Smooth muscle cell (in vitro differentiated cells): Measurements from ENCODE around the gene CCDC175. TPM values are rescaled to one million over a fixed set of nuclear protein-coding genes. Genes with fewer than 3 reads are reported as not detected.

Experiments
- DNase-seq: peaks from one replicate; lab custom pipeline; 2025; ENCODE audit not compliant: unreplicated experiment; lab: John Stamatoyannopoulos, UW
- H2AFZ ChIP-seq: fragments of 200-600 bp; sonication (generic); 2 replicates; pipeline ENCODE4 v1.6.0; 2016; ENCODE audit warnings: antibody characterized with exemption, low read depth, mild to moderate bottlenecking
- H3F3A ChIP-seq: fragments of 200-600 bp; sonication (generic); 2 replicates; pipeline ENCODE4 v1.6.0; 2017; ENCODE audit warnings: antibody characterized with exemption, low read depth
- H3K27ac ChIP-seq: fragments of 200-600 bp; sonication (generic); 2 replicates; pipeline ENCODE4 v1.5.1; 2016; ENCODE audit warnings: low read depth, mild to moderate bottlenecking
- H3K27me3 ChIP-seq: fragments of 200-600 bp; sonication (generic); 2 replicates; pipeline ENCODE4 v1.6.1; 2016; ENCODE audit warnings: low read depth, mild to moderate bottlenecking
- H3K36me3 ChIP-seq: fragments of 200-600 bp; sonication (generic); 2 replicates; pipeline ENCODE4 v1.5.1; 2016; ENCODE audit warnings: low read depth
- H3K4me1 ChIP-seq: fragments of 200-600 bp; sonication (generic); 2 replicates; pipeline ENCODE4 v1.5.1; 2016; ENCODE audit warnings: low read depth
- H3K4me2 ChIP-seq: fragments of 200-600 bp; sonication (generic); 2 replicates; pipeline ENCODE4 v1.6.0; 2016; ENCODE audit warnings: mild to moderate bottlenecking
- H3K4me3 ChIP-seq: fragments of 200-600 bp; sonication (generic); 2 replicates; pipeline ENCODE4 v1.5.1; 2016; ENCODE audit warnings: mild to moderate bottlenecking
- H3K79me2 ChIP-seq: fragments of 200-600 bp; sonication (generic); 2 replicates; pipeline ENCODE4 v1.6.0; 2016; ENCODE audit warnings: low read depth, mild to moderate bottlenecking
- H3K9ac ChIP-seq: fragments of 200-600 bp; sonication (generic); 2 replicates; pipeline ENCODE4 v1.6.0; 2016; ENCODE audit warnings: low read depth
- H3K9me3 ChIP-seq: fragments of 200-600 bp; sonication (generic); replicated peaks from 2 replicates; pipeline ENCODE4 v1.5.1; 2016; ENCODE audit warnings: low read depth
- H4K20me1 ChIP-seq: fragments of 200-600 bp; sonication (generic); 2 replicates; pipeline ENCODE4 v1.6.0; 2016; ENCODE audit warnings: low read depth
- WGBS: methylation state at CpG from one replicate; pipeline ENCODE4 v1.1.7; 2016; ENCODE audit warnings: low lambda C conversion rate; 5-methylcytosine and 5-hydroxymethylcytosine counted together
- polyA plus RNA-seq: library from polyadenylated mRNA; unstranded; fragments of >200 nt; fragmentation: Nextera tagmentation; extraction: Ambion mirVana; gene quantifications from 2 replicates; pipeline ENCODE4 v1.2.1, GENCODE V29; 2016
- total RNA-seq: library from RNA; depleted of rRNA; stranded (reverse); fragments of >200 nt; gene quantifications from 2 replicates; pipeline ENCODE4 v1.2.3, GENCODE V29; 2014
- TF ChIP-seq, protein P1 (sequence below): fragments of 200-600 bp; sonication (generic); IDR thresholded peaks from 2 replicates; pipeline ENCODE4 v1.5.1; 2017; ENCODE audit warnings: borderline replicate concordance, mild to moderate bottlenecking, antibody characterized with exemption; ENCODE audit not compliant: insufficient read depth, poor library complexity, severe bottlenecking

CCDC175 gene
- total and polyA plus RNA-seq, 2 experiments from 2014 or later, result not detected

DNA sequence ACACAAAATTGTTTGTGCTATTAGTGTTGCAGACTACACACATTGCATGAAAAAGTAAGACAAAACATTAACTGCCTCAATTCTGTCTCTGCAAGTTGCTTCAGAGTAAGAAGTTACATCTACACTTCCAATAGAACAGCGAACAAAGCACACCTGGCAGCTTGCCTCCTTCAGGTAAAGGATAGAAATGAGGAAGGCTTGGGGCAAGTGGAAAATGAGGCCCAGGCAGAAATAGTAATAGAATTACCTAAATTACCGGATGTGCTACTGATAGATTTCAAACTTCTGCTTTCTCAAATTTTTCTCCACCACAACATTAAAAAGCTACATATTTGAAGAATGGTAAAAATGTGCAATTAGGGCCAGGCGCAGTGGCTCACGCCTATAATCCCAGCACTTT, 37.7 kb downstream of the CCDC175 start:
- H3K4me3 ChIP-seq, result no peak overlapping the region
- H3K9me3 ChIP-seq, result no peaks in the 10 kb centered on the region
- H3K27ac ChIP-seq, result no peak overlapping the region
- H3K4me1 ChIP-seq, result no peaks in the 10 kb centered on the region
- H3K4me2 ChIP-seq, result no peak overlapping the region
- 91% methylated on average over 4 of the region's 4 CpGs for WGBS
- no peak overlapping the region for H2AFZ ChIP-seq
- H3F3A ChIP-seq, result no peaks in the 10 kb centered on the region
- TF ChIP-seq, protein P1, sequence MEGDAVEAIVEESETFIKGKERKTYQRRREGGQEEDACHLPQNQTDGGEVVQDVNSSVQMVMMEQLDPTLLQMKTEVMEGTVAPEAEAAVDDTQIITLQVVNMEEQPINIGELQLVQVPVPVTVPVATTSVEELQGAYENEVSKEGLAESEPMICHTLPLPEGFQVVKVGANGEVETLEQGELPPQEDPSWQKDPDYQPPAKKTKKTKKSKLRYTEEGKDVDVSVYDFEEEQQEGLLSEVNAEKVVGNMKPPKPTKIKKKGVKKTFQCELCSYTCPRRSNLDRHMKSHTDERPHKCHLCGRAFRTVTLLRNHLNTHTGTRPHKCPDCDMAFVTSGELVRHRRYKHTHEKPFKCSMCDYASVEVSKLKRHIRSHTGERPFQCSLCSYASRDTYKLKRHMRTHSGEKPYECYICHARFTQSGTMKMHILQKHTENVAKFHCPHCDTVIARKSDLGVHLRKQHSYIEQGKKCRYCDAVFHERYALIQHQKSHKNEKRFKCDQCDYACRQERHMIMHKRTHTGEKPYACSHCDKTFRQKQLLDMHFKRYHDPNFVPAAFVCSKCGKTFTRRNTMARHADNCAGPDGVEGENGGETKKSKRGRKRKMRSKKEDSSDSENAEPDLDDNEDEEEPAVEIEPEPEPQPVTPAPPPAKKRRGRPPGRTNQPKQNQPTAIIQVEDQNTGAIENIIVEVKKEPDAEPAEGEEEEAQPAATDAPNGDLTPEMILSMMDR, result no peak
- no peaks in the 10 kb centered on the region for H3K27me3 ChIP-seq
- no peaks in the 10 kb centered on the region for H3K36me3 ChIP-seq
- no peak for DNase-seq
- H4K20me1 ChIP-seq, result no peaks in the 10 kb centered on the region
- H3K79me2 ChIP-seq, result no peaks in the 10 kb centered on the region
- no peak overlapping the region for H3K9ac ChIP-seq

DNA sequence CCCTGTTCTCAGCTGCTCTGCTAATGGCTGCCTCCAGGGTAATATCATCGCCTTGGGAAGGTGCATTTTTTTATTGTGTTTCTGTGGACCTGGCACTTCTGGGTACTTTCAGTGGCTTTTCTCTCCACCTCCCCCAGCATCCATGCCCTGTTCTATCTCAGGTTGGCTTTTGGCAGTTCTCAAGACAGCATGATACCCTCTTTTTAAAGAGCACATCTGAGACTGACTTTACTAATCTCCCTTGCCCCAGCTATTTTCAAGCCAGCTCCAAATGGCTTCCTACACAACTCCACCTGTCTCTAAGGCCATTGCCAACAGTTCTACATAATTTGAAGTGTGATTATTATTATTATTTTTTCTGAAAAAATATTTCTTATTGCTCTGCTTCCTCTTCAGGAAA, 39.1 kb downstream of the CCDC175 start:
- WGBS, result 88% methylated on average over 1 of the region's 1 CpG

DNA sequence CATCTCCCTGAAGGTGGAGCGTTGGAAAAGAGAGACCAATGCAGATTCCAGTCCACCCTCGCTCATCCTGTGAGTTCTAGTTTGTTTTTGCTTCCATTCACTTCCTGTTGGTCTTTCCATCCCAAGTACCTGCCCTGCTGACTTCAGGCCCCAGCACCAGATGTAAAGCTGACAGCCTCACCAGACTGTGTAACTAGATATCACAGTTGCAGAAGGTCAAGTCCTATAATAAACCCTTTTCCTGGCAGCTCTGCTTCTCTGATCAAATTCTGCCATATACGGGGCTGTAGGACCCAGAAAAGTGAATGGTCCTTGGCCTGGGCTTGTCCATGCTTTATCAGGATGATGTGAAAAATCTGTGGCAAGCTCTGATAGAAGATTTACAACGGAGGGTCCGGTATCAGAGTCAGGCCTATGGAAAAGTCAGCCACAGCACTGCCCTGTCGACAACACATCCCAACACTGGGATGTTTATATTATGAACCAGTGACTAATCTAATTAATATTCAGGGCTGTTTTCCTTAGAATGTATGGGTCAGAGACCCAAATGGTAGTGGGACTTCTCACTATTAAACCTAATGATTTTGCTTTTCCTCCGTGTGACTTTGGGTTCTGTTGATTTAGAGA, 42.1 kb downstream of the CCDC175 start:
- DNase-seq, result no peak
- TF ChIP-seq, protein P1, result no peak
- 65% methylated on average over 7 of the region's 7 CpGs for WGBS

More for the DNA sequence above, 39.1 kb downstream of the CCDC175 start:
- H4K20me1 ChIP-seq, result no peaks in the 10 kb centered on the region
- H3K4me3 ChIP-seq, result no peak overlapping the region
- no peak overlapping the region for H3K27ac ChIP-seq
- H3K79me2 ChIP-seq, result no peaks in the 10 kb centered on the region
- no peaks in the 10 kb centered on the region for H3K9me3 ChIP-seq
- no peaks in the 10 kb centered on the region for H3K36me3 ChIP-seq
- H3K27me3 ChIP-seq, result no peaks in the 10 kb centered on the region
- no peak overlapping the region for H3K9ac ChIP-seq
- H3K4me2 ChIP-seq, result no peak overlapping the region
- no peaks in the 10 kb centered on the region for H3K4me1 ChIP-seq
- H3F3A ChIP-seq, result no peaks in the 10 kb centered on the region
- no peak for DNase-seq
- TF ChIP-seq, protein P1, result no peak
- no peak overlapping the region for H2AFZ ChIP-seq

DNA sequence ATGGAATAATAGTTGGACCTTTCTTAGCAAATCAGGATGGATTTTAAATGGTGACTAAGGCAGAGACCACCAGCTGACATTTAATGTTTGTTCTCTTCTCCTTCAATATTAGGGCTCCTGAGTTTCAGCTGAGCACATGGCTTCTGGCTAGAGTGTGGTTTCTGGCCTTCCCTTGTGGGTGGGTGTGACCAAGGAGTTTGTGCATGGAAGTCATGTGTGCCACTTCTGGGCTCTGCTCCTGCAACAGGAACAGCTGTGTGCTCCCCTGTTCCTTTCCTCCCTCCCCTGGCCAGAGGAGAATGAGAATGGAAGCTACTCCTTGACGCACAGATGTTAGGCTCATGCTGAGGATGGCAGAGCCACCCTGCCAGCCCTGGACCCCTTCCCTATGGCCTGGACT, 44.2 kb downstream of the CCDC175 start:
- Histone ChIP-seq H3K27me3 (no peaks in the 10 kb centered on the region), H3K4me1 (no peaks in the 10 kb centered on the region), H3K9ac (no peak overlapping the region), H3K4me2 (no peak overlapping the region), H3K9me3 (no peaks in the 10 kb centered on the region), H2AFZ (no peak overlapping the region), H3K36me3 (no peaks in the 10 kb centered on the region), H3K79me2 (no peaks in the 10 kb centered on the region), H4K20me1 (no peaks in the 10 kb centered on the region), H3K4me3 (no peak overlapping the region), H3F3A (no peaks in the 10 kb centered on the region), H3K27ac (no peak overlapping the region)
- 92% methylated on average over 1 of the region's 1 CpG for WGBS
- no peak for DNase-seq
- TF ChIP-seq, protein P1, result no peak

More for the DNA sequence above, 42.1 kb downstream of the CCDC175 start:
- Histone ChIP-seq H3K27ac (no peak overlapping the region), H4K20me1 (no peaks in the 10 kb centered on the region), H3K4me3 (no peak overlapping the region), H3K79me2 (no peaks in the 10 kb centered on the region), H3K27me3 (no peaks in the 10 kb centered on the region), H3K4me1 (no peaks in the 10 kb centered on the region), H3K36me3 (no peaks in the 10 kb centered on the region), H2AFZ (peak overlapping the region; percentile 62), H3K9ac (no peak overlapping the region), H3K4me2 (no peak overlapping the region), H3K9me3 (no peaks in the 10 kb centered on the region), H3F3A (no peaks in the 10 kb centered on the region)
